Brain microvascular endothelial cell (primary cell): Measurements from ENCODE around the gene CRTC1.
A peak's percentile ranks its signal among the peaks of the same experiment; 100 is the strongest.

ENCODE experiments used
- DNase-seq: peaks from one replicate; pipeline ENCODE4 v3.0.0-alpha.2; 2020
- H3K27ac ChIP-seq: fragments of 250-450 bp; sonication (Bioruptor Pico); 2 replicates; pipeline ENCODE4 v1.5.1; 2020; ENCODE audit warnings: mild to moderate bottlenecking, moderate library complexity
- H3K27me3 ChIP-seq: fragments of 250-450 bp; sonication (Bioruptor Pico); replicated peaks from 2 replicates; pipeline ENCODE4 v1.5.1; 2020; ENCODE audit warnings: mild to moderate bottlenecking
- H3K36me3 ChIP-seq: fragments of 250-450 bp; sonication (Bioruptor Pico); replicated peaks from 2 replicates; pipeline ENCODE4 v1.5.1; 2020; ENCODE audit warnings: mild to moderate bottlenecking
- H3K4me3 ChIP-seq: 2 replicates; pipeline ENCODE4 v1.5.1; 2011; ENCODE audit warnings: low read depth, mild to moderate bottlenecking, control low read depth, low read length, moderate library complexity
- CTCF ChIP-seq: IDR thresholded peaks from 2 replicates; pipeline ENCODE4 v1.5.1; 2011; ENCODE audit warnings: low read depth, mild to moderate bottlenecking, moderate library complexity, low read length, control low read depth, inconsistent platforms; ENCODE audit errors: missing control alignments
- in situ Hi-C: cut with HindIII; loops from 2 replicates; pipeline ENCODE4 v1.10.0; 2017; ENCODE audit warnings: low sequenced_read_pairs, low pct_ligation_motif_present

Gene CRTC1

GRCh38 chr19:18830488-18830887 is 147.0 kb downstream of the CRTC1 start:
- DNase-seq, result no peak
- H3K27me3 ChIP-seq, result no peaks in the 10 kb centered on the region
- H3K4me3 ChIP-seq, result no peak overlapping the region
- no peak for TF ChIP-seq CTCF
- H3K27ac ChIP-seq, result no peak overlapping the region
- in situ Hi-C loops, result no loop called here
- peaks cover 3% of the 10 kb centered on the region for H3K36me3 ChIP-seq

DNA sequence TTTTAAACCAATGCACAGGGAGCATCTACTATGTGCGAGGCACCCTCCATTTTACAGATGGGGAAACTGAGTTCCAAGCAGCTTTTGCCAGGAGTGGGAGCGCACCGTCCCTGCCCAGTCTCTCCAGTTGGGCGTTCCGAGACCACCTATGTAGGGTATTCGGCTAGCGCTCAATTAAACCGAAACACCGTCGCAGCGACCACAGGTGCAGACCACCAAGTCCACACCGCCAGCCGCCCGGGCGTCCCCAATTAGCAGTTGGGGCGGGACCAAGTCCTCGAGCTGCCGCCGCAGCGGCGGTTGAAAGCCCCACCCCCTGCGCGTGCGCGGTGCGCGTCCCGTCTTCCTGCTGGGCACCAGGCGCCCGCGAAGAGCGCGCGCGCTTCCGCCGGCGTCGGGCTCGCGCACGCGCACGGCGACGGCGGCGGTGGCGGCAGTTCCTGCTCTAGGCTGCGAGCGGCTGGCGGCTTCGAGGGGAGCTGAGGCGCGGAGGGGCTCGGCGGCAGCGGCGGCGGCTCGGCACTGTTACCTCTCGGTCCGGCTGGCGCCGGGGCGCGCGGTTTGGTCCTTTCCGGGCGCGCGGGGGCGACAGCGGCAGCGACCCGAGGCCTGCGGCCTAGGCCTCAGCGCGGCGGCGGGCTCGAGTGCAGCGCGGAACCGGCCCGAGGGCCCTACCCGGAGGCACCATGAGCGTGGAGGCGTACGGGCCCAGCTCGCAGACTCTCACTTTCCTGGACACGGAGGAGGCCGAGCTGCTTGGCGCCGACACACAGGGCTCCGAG is 148.2 kb downstream of the CRTC1 start, which contains the start of gene UPF1:
TSS of gene UPF1 (plus strand) at position 436 of the 782 bp plus-strand sequence. CDS start at position 687, 251 bp downstream.
- DNase-seq, result peak; percentile 80
- Histone ChIP-seq H3K4me3 (peak within 1 kb of the TSS; percentile 77), H3K27ac (peak within 1 kb of the TSS; percentile 83), H3K36me3 (peaks cover 5% of the 10 kb centered on the region), H3K27me3 (no peaks in the 10 kb centered on the region)
- TF ChIP-seq CTCF, result no peak
- in situ Hi-C loops, result no loop called here
